A549 treated with GW870086 at 1 μM for 4 hours (cell line): Measurements from ENCODE around the gene RTP3. TPM values are rescaled to one million over a fixed set of nuclear protein-coding genes. Genes with fewer than 3 reads are reported as not detected.

Experiments used
- total RNA-seq: library from RNA; stranded (reverse); fragments of 200-300 nt; extraction: Qiagen RNA extraction; gene quantifications from 5 replicates; pipeline ENCODE4 v1.2.3, GENCODE V29; 2022; ENCODE audit warnings: low read depth

The RTP3 gene
- not detected in 5 replicates for total RNA-seq

GRCh38 chr3:46497556-46498265 is at the start of gene RTP3:
Gene RTP3, plus strand, starts transcription at chr3:46497976. Its CDS starts 87 bp downstream, at chr3:46498063.

GRCh38 chr3:46464326-46465195 is 33.2 kb upstream of the RTP3 start, which contains the start of gene LTF:
Gene LTF, minus strand, starts transcription at chr3:46464905. Its CDS starts 38 bp downstream, at chr3:46464867.

Other genes starting within 250 kb of the RTP3 start
- gene CCR2, start 143.9 kb upstream of the RTP3 start, total RNA-seq = not detected in 5 replicates
- gene CCR5, start 127.0 kb upstream of the RTP3 start, total RNA-seq = not detected in 5 replicates
- gene CCRL2, start 90.7 kb upstream of the RTP3 start, total RNA-seq = 0.09 to 0.15 TPM in 2 of 5 replicates, not detected in the others
- gene LTF, start 33.1 kb upstream of the RTP3 start, total RNA-seq = not detected in 5 replicates
- not detected in 5 replicates for gene LRRC2, start 68.3 kb downstream of the RTP3 start, total RNA-seq
- not detected in 5 replicates for gene FAM240A, start 114.5 kb downstream of the RTP3 start, total RNA-seq
- gene ALS2CL, start 195.7 kb downstream of the RTP3 start, total RNA-seq = 5.8 to 9.4 TPM (median 8.6 TPM) in 5 replicates
- 0.13 to 0.28 TPM (median 0.22 TPM) in 5 replicates for gene TMIE, start 203.4 kb downstream of the RTP3 start, total RNA-seq
- not detected in 5 replicates for gene PRSS50, start 219.9 kb downstream of the RTP3 start, total RNA-seq